H9 (cell line): Measurements from ENCODE around the gene TMEM61. TPM values are rescaled to one million over a fixed set of nuclear protein-coding genes. Genes with fewer than 3 reads are reported as not detected.

ENCODE experiments used
- DNase-seq: peaks from one replicate; pipeline ENCODE4 v3.0.0-alpha.2; 2017
- H2AFZ ChIP-seq: one replicate; pipeline ENCODE4 v1.6.1; 2013; ENCODE audit warnings: mild to moderate bottlenecking, low read length, control low read depth, moderate library complexity
- H2AK5ac ChIP-seq: 2 replicates; pipeline ENCODE4 v1.6.1; 2013; ENCODE audit warnings: low read length, control low read depth, mixed read lengths; ENCODE audit not compliant: insufficient read length
- H2BK120ac ChIP-seq: one replicate; pipeline ENCODE4 v1.6.1; 2013; ENCODE audit warnings: low read depth, mild to moderate bottlenecking, low read length, control low read depth, inconsistent platforms; ENCODE audit not compliant: poor library complexity, severe bottlenecking
- H2BK12ac ChIP-seq: 2 replicates; pipeline ENCODE4 v1.6.1; 2013; ENCODE audit warnings: low read length, control low read depth, mixed read lengths, low read depth; ENCODE audit not compliant: insufficient read length
- H2BK15ac ChIP-seq: 2 replicates; pipeline ENCODE4 v1.6.1; 2013; ENCODE audit warnings: low read depth, low read length, control low read depth
- H2BK20ac ChIP-seq: one replicate; pipeline ENCODE4 v1.6.1; 2013; ENCODE audit warnings: low read depth, mild to moderate bottlenecking, low read length, control low read depth, inconsistent platforms; ENCODE audit not compliant: poor library complexity, severe bottlenecking
- H2BK5ac ChIP-seq: 2 replicates; pipeline ENCODE4 v1.6.1; 2013; ENCODE audit warnings: low read length, control low read depth, mixed read lengths; ENCODE audit not compliant: insufficient read length
- H3K14ac ChIP-seq: 2 replicates; pipeline ENCODE4 v1.6.1; 2013; ENCODE audit warnings: low read length, control low read depth; ENCODE audit not compliant: insufficient read depth
- H3K18ac ChIP-seq: 2 replicates; pipeline ENCODE4 v1.6.1; 2013; ENCODE audit warnings: low read depth, mild to moderate bottlenecking, mixed read lengths, low read length, control low read depth; ENCODE audit not compliant: insufficient read length
- H3K23ac ChIP-seq: 2 replicates; pipeline ENCODE4 v1.6.1; 2013; ENCODE audit warnings: low read length, control low read depth, mixed read lengths, low read depth; ENCODE audit not compliant: insufficient read length
- H3K23me2 ChIP-seq: 2 replicates; pipeline ENCODE4 v1.6.1; 2013; ENCODE audit warnings: low read depth, mild to moderate bottlenecking, mixed read lengths, low read length, control low read depth; ENCODE audit not compliant: insufficient read length, poor library complexity, severe bottlenecking
- H3K27ac ChIP-seq: 2 replicates; pipeline ENCODE4 v1.5.1; 2013; ENCODE audit warnings: low read length, control low read depth, mixed read lengths, low read depth; ENCODE audit not compliant: insufficient read length
- H3K27me3 ChIP-seq: 2 replicates; pipeline ENCODE4 v1.6.1; 2013; ENCODE audit warnings: low read length, control low read depth, inconsistent platforms; ENCODE audit not compliant: insufficient read depth
- H3K4ac ChIP-seq: 2 replicates; pipeline ENCODE4 v1.6.1; 2013; ENCODE audit warnings: low read depth, mild to moderate bottlenecking, control low read depth, inconsistent platforms, low read length, moderate library complexity
- H3K4me1 ChIP-seq: 2 replicates; pipeline ENCODE4 v1.6.1; 2013; ENCODE audit warnings: low read length, control low read depth, inconsistent platforms; ENCODE audit not compliant: insufficient read depth
- H3K4me2 ChIP-seq: 2 replicates; pipeline ENCODE4 v1.6.1; 2013; ENCODE audit warnings: low read length, control low read depth, mixed read lengths; ENCODE audit not compliant: insufficient read length, insufficient read depth
- H3K56ac ChIP-seq: 2 replicates; pipeline ENCODE4 v1.6.1; 2013; ENCODE audit warnings: low read depth, mild to moderate bottlenecking, mixed read lengths, low read length, control low read depth; ENCODE audit not compliant: insufficient read length
- H3K79me1 ChIP-seq: 2 replicates; pipeline ENCODE4 v1.6.1; 2013; ENCODE audit warnings: low read depth, mild to moderate bottlenecking, moderate library complexity, low read length, control low read depth, inconsistent platforms; ENCODE audit not compliant: insufficient read depth, poor library complexity, severe bottlenecking
- H3K79me2 ChIP-seq: 2 replicates; pipeline ENCODE4 v1.6.1; 2013; ENCODE audit warnings: low read length, control low read depth, inconsistent platforms; ENCODE audit not compliant: insufficient read depth
- H3K9ac ChIP-seq: 2 replicates; pipeline ENCODE4 v1.6.1; 2013; ENCODE audit warnings: low read length, control low read depth, mixed read lengths; ENCODE audit not compliant: insufficient read length; ENCODE audit errors: extremely low read depth
- H3K9me3 ChIP-seq: one replicate; pipeline ENCODE4 v1.6.1; 2013; ENCODE audit warnings: low read depth, low read length, inconsistent platforms; ENCODE audit not compliant: control insufficient read depth
- H3T11ph ChIP-seq: one replicate; pipeline ENCODE4 v1.6.1; 2013; ENCODE audit warnings: mild to moderate bottlenecking, low read length, control low read depth, inconsistent platforms
- H4K20me1 ChIP-seq: one replicate; pipeline ENCODE4 v1.6.1; 2013; ENCODE audit not compliant: control insufficient read depth, insufficient read length, insufficient read depth
- H4K5ac ChIP-seq: 2 replicates; pipeline ENCODE4 v1.6.1; 2013; ENCODE audit warnings: low read depth, mild to moderate bottlenecking, mixed read lengths, low read length, control low read depth; ENCODE audit not compliant: insufficient read length
- H4K8ac ChIP-seq: replicated peaks from 2 replicates; pipeline ENCODE4 v1.6.1; 2013; ENCODE audit warnings: low read length, control low read depth, mixed read lengths, low read depth; ENCODE audit not compliant: insufficient read length
- H4K91ac ChIP-seq: 2 replicates; pipeline ENCODE4 v1.6.1; 2013; ENCODE audit warnings: low read depth, mild to moderate bottlenecking, moderate library complexity, mixed read lengths, low read length, control low read depth; ENCODE audit not compliant: insufficient read length
- H3K27ac Mint-ChIP-seq, 3 experiments: 2 replicates in 2 of 3; 3 replicates in 1 of 3; pipeline ENCODE4 v1.8.0; 2020 to 2021; ENCODE audit warnings: mixed read lengths in 3 of 3, mild to moderate bottlenecking in 1 of 3, moderate library complexity in 1 of 3
- H3K27me3 Mint-ChIP-seq: 2 replicates; pipeline ENCODE4 v1.8.0; 2021; ENCODE audit warnings: low read depth, mild to moderate bottlenecking, moderate library complexity, mixed read lengths
- H3K36me3 Mint-ChIP-seq, 3 experiments: 2 replicates in 2 of 3; 3 replicates in 1 of 3; pipeline ENCODE4 v1.8.0; 2020 to 2021; ENCODE audit warnings: low read depth in 3 of 3, mixed read lengths in 3 of 3; ENCODE audit not compliant: insufficient read depth in 1 of 3
- H3K4me1 Mint-ChIP-seq, 2 experiments: 2 replicates each; pipeline ENCODE4 v1.8.0; 2020; ENCODE audit warnings: mixed read lengths in 2 of 2
- H3K4me3 Mint-ChIP-seq, 2 experiments: 2 replicates in 1 of 2; 3 replicates in 1 of 2; pipeline ENCODE4 v1.8.0; 2020 to 2021; ENCODE audit warnings: mild to moderate bottlenecking in 2 of 2, mixed read lengths in 2 of 2, moderate library complexity in 1 of 2
- H3K9me3 Mint-ChIP-seq, 2 experiments: 2 replicates in 1 of 2; 3 replicates in 1 of 2; pipeline ENCODE4 v1.8.0; 2020; ENCODE audit warnings: mild to moderate bottlenecking in 2 of 2, mixed read lengths in 2 of 2, moderate library complexity in 1 of 2
- CTCF ChIP-seq: fragments of 200-600 bp; sonication (generic); conservative IDR thresholded peaks from 3 replicates; pipeline ENCODE4 v1.8.0; 2021; ENCODE audit warnings: antibody characterized with exemption, mild to moderate bottlenecking
- WGBS: extraction: QIAGEN DNeasy Blood & Tissue Kit; methylation state at CpG from one replicate; pipeline ENCODE4 v1.1.7; 2013; ENCODE audit warnings: missing lambda C conversion rate, low lambda C conversion rate, mixed read lengths; ENCODE audit not compliant: insufficient read length; ENCODE audit errors: extremely low coverage; 5-methylcytosine and 5-hydroxymethylcytosine counted together
- total RNA-seq: library from RNA; stranded (reverse); gene quantifications from 2 replicates; pipeline ENCODE4 v1.2.1, GENCODE V29; 2021

TMEM61 gene
- total RNA-seq, 1 experiment from 2014 or later, result 0.61 TPM

- peak; percentile 84 for TF ChIP-seq CTCF
- DNase-seq, result peak; percentile 83
- Histone ChIP-seq H2BK120ac (no peak overlapping the region), H4K5ac (peak overlapping the region; percentile 74), H2AK5ac (no peak overlapping the region), H3K4me1 (no peaks in the 10 kb centered on the region; the same call in 1 of the 2 replicates), H2AFZ (peak overlapping the region; percentile 45), H3K18ac (peak overlapping the region; percentile 63), H3T11ph (no peak overlapping the region), H4K91ac (no peak overlapping the region), H2BK15ac (no peak overlapping the region), H3K14ac (peak overlapping the region; percentile 26; the same call in 1 of the 2 replicates), H3K4me2 (peak overlapping the region; percentile 23), H3K56ac (no peak overlapping the region), H3K9ac (no peak overlapping the region), H3K4ac (no peak overlapping the region), H2BK12ac (no peak overlapping the region), H4K20me1 (no peaks in the 10 kb centered on the region), H3K27ac (no peak overlapping the region), H3K79me2 (no peaks in the 10 kb centered on the region), H2BK20ac (no peak overlapping the region), H3K9me3 (no peaks in the 10 kb centered on the region), H4K8ac (no peak overlapping the region), H3K79me1 (no peaks in the 10 kb centered on the region), H3K23me2 (no peaks in the 10 kb centered on the region), H3K27me3 (no peaks in the 10 kb centered on the region), H2BK5ac (no peak overlapping the region), H3K23ac (no peak overlapping the region)
- no CpG with 5 or more reads among the region's 27 CpGs for WGBS
- H3K27ac Mint-ChIP-seq, result peak overlapping the region in 2 of 3 experiments; percentile 51 to 82; a peak in 2 of 7 replicates
- peaks cover 11 to 16% of the 10 kb centered on the region in 2 experiments for H3K9me3 Mint-ChIP-seq
- peak overlapping the region; percentile 10 to 38; a peak in 2 of 5 replicates for H3K4me3 Mint-ChIP-seq
- H3K4me1 Mint-ChIP-seq, result peaks cover 19 to 22% of the 10 kb centered on the region in 2 experiments
- H3K36me3 Mint-ChIP-seq, result peaks cover 3 to 18% (median 5%) of the 10 kb centered on the region in 3 experiments
- H3K27me3 Mint-ChIP-seq, result peaks cover 14% of the 10 kb centered on the region
Observed at GRCh38 chr1:54950369-54951163, 29.9 kb upstream of the TMEM61 start.
